ENCODE data around the gene MEIKIN.

MEIKIN gene

DNA sequence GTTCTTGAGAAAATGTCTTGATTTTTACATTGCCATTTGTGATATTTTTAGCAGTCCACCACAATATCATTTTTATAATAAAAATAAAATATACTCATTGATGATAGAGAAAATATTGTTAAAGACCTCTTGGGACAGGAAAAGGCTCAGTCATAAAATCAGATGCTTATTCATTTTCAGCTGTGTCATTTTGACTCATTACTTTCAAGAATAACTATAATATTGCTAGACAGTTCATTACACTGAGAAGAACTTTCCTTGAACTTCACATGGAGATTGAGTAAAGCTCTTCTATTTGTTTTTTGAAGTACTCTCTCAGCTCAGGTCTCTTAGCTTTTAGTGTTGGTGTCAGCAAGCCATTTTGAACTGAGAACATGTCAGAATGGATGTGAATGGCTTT is 8.5 kb upstream of the MEIKIN start:
- Histone ChIP-seq H3K36me3 (no peaks in the 10 kb centered on the region), H3K4me3 (ENCODE audit: low read depth, low read length) (no peak overlapping the region), H3K27me3 (no peaks in the 10 kb centered on the region), H3K4me1 (peaks cover 8% of the 10 kb centered on the region), H3K9me3 (no peaks in the 10 kb centered on the region)
- TF ChIP-seq CTCF (IDR thresholded peaks at IDR 0.05; ENCODE audit: low read depth, low read length) = no peak
- no peak for DNase-seq

- no peak for TF ChIP-seq CTCF (IDR thresholded peaks at IDR 0.05; ENCODE audit: low read depth, low read length)
- H3K27me3 ChIP-seq = no peaks in the 10 kb centered on the region
- H3K4me3 ChIP-seq (ENCODE audit: low read depth, low read length) = no peak overlapping the region
- no peaks in the 10 kb centered on the region for H3K36me3 ChIP-seq
- no peak for DNase-seq
- H3K9me3 ChIP-seq = no peaks in the 10 kb centered on the region
- no peaks in the 10 kb centered on the region; the same call in 1 of the 2 replicates for H3K4me1 ChIP-seq
These were observed 6.9 kb upstream of the MEIKIN start for GRCh38 chr5:131952301-131952857.

GRCh38 chr5:131950706-131951105 is 5.2 kb upstream of the MEIKIN start:
- no peaks in the 10 kb centered on the region for H3K36me3 ChIP-seq
- no peak for TF ChIP-seq CTCF (IDR thresholded peaks at IDR 0.05; ENCODE audit: low read depth, low read length)
- no peaks in the 10 kb centered on the region for H3K9me3 ChIP-seq
- H3K4me1 ChIP-seq = no peaks in the 10 kb centered on the region
- H3K27me3 ChIP-seq = no peaks in the 10 kb centered on the region
- no peak for DNase-seq
- H3K4me3 ChIP-seq (ENCODE audit: low read depth, low read length) = no peak overlapping the region

GRCh38 chr5:131947445-131947844 is 2.0 kb upstream of the MEIKIN start:
- H3K27me3 ChIP-seq = no peaks in the 10 kb centered on the region
- no peak for DNase-seq
- no peak overlapping the region for H3K4me3 ChIP-seq (ENCODE audit: low read depth, low read length)
- no peaks in the 10 kb centered on the region for H3K36me3 ChIP-seq
- TF ChIP-seq CTCF (IDR thresholded peaks at IDR 0.05; ENCODE audit: low read depth, low read length) = no peak
- no peaks in the 10 kb centered on the region for H3K9me3 ChIP-seq
- H3K4me1 ChIP-seq = no peaks in the 10 kb centered on the region

- Histone ChIP-seq H3K4me3 (ENCODE audit: low read depth, low read length) (no peak overlapping the region), H3K4me1 (no peaks in the 10 kb centered on the region), H3K27me3 (no peaks in the 10 kb centered on the region), H3K9me3 (no peaks in the 10 kb centered on the region), H3K36me3 (no peaks in the 10 kb centered on the region)
- no peak for TF ChIP-seq CTCF (IDR thresholded peaks at IDR 0.05; ENCODE audit: low read depth, low read length)
- no peak for DNase-seq
These were observed 537 bp downstream of the MEIKIN start for GRCh38 chr5:131944702-131945550.

DNA sequence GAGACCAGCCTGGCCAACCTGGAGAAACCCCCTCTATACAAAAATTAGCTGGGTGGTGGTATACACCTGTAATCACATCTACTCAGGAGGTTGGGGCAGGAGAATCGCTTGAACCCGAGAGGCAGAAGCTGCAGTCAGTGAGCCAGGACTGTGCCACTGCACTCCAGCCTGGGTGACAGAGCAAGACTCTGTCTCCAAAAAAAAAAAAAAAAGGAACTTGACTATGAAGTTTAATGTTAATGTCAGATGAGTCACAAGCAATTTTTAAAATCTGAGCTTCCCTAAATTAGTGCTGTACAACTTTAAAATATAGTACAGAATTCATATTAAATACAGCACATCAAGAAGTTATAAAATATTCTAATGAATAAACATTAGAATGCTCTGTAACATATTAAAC is 1.5 kb downstream of the MEIKIN start:
- Histone ChIP-seq H3K9me3 (no peaks in the 10 kb centered on the region), H3K4me3 (ENCODE audit: low read depth, low read length) (no peak overlapping the region), H3K36me3 (no peaks in the 10 kb centered on the region), H3K27me3 (no peaks in the 10 kb centered on the region), H3K4me1 (no peaks in the 10 kb centered on the region)
- no peak for DNase-seq
- no peak for TF ChIP-seq CTCF (IDR thresholded peaks at IDR 0.05; ENCODE audit: low read depth, low read length)

Data from BE2C (cell line).